ENCODE data around the gene PDS5B.

The PDS5B gene

GRCh38 chr13:32650705-32651311 is 64.6 kb downstream of the PDS5B start:
- no peaks in the 10 kb centered on the region for H3K27me3 Mint-ChIP-seq

GRCh38 chr13:32657309-32657708 is 71.1 kb downstream of the PDS5B start:
- Mint-ChIP-seq H3K27ac (no peak overlapping the region), H3K36me3 (peaks cover 36% of the 10 kb centered on the region), H3K27me3 (no peaks in the 10 kb centered on the region), H3K4me3 (no peak overlapping the region), H3K4me1 (ENCODE audit: low read depth) (peaks cover 19% of the 10 kb centered on the region), H3K9me3 (ENCODE audit: low read depth) (no peaks in the 10 kb centered on the region)

More at GRCh38 chr13:32650705-32651311, 64.6 kb downstream of the PDS5B start:
- Mint-ChIP-seq H3K9me3 (ENCODE audit: low read depth) (no peaks in the 10 kb centered on the region), H3K4me3 (no peak overlapping the region), H3K4me1 (ENCODE audit: low read depth) (peaks cover 44% of the 10 kb centered on the region), H3K27ac (peak overlapping the region; percentile 54), H3K36me3 (peaks cover 16% of the 10 kb centered on the region)

GRCh38 chr13:32659736-32660135 is 73.5 kb downstream of the PDS5B start:
- no peak overlapping the region for H3K4me3 Mint-ChIP-seq
- no peaks in the 10 kb centered on the region for H3K9me3 Mint-ChIP-seq (ENCODE audit: low read depth)
- H3K4me1 Mint-ChIP-seq (ENCODE audit: low read depth) = peaks cover 16% of the 10 kb centered on the region
- H3K27me3 Mint-ChIP-seq = no peaks in the 10 kb centered on the region
- no peak overlapping the region for H3K27ac Mint-ChIP-seq
- peaks cover 27% of the 10 kb centered on the region for H3K36me3 Mint-ChIP-seq

GRCh38 chr13:32660227-32660626 is 74.0 kb downstream of the PDS5B start:
- no peak overlapping the region for H3K27ac Mint-ChIP-seq
- H3K4me1 Mint-ChIP-seq (ENCODE audit: low read depth) = peaks cover 12% of the 10 kb centered on the region
- no peak overlapping the region for H3K4me3 Mint-ChIP-seq
- no peaks in the 10 kb centered on the region for H3K27me3 Mint-ChIP-seq
- peaks cover 25% of the 10 kb centered on the region for H3K36me3 Mint-ChIP-seq
- no peaks in the 10 kb centered on the region for H3K9me3 Mint-ChIP-seq (ENCODE audit: low read depth)

- Mint-ChIP-seq H3K27me3 (no peaks in the 10 kb centered on the region), H3K36me3 (peaks cover 19% of the 10 kb centered on the region), H3K9me3 (ENCODE audit: low read depth) (no peaks in the 10 kb centered on the region), H3K4me3 (no peak overlapping the region), H3K4me1 (ENCODE audit: low read depth) (peaks cover 14% of the 10 kb centered on the region), H3K27ac (no peak overlapping the region)
Observed at GRCh38 chr13:32661685-32662084, 75.4 kb downstream of the PDS5B start.

- peaks cover 9% of the 10 kb centered on the region for H3K4me1 Mint-ChIP-seq (ENCODE audit: low read depth)
- peaks cover 12% of the 10 kb centered on the region for H3K36me3 Mint-ChIP-seq
- H3K27ac Mint-ChIP-seq = no peak overlapping the region
Observed at GRCh38 chr13:32663660-32664059, 77.4 kb downstream of the PDS5B start.

GRCh38 chr13:32666990-32667571 is 80.8 kb downstream of the PDS5B start:
- no peaks in the 10 kb centered on the region for H3K27me3 Mint-ChIP-seq
- H3K4me1 Mint-ChIP-seq (ENCODE audit: low read depth) = peaks cover 11% of the 10 kb centered on the region
- H3K4me3 Mint-ChIP-seq = no peak overlapping the region
- H3K27ac Mint-ChIP-seq = no peak overlapping the region
- peaks cover 12% of the 10 kb centered on the region for H3K36me3 Mint-ChIP-seq
- H3K9me3 Mint-ChIP-seq (ENCODE audit: low read depth) = no peaks in the 10 kb centered on the region

More at GRCh38 chr13:32663660-32664059, 77.4 kb downstream of the PDS5B start:
- H3K9me3 Mint-ChIP-seq (ENCODE audit: low read depth) = no peaks in the 10 kb centered on the region
- no peaks in the 10 kb centered on the region for H3K27me3 Mint-ChIP-seq
- no peak overlapping the region for H3K4me3 Mint-ChIP-seq

GRCh38 chr13:32669030-32669646 is 82.9 kb downstream of the PDS5B start:
- H3K36me3 Mint-ChIP-seq = peaks cover 17% of the 10 kb centered on the region
- no peaks in the 10 kb centered on the region for H3K27me3 Mint-ChIP-seq
- H3K27ac Mint-ChIP-seq = no peak overlapping the region
- H3K4me1 Mint-ChIP-seq (ENCODE audit: low read depth) = peaks cover 11% of the 10 kb centered on the region
- no peaks in the 10 kb centered on the region for H3K9me3 Mint-ChIP-seq (ENCODE audit: low read depth)
- no peak overlapping the region for H3K4me3 Mint-ChIP-seq

- no peaks in the 10 kb centered on the region for H3K4me1 Mint-ChIP-seq (ENCODE audit: low read depth)
- H3K27ac Mint-ChIP-seq = no peak overlapping the region
- H3K9me3 Mint-ChIP-seq (ENCODE audit: low read depth) = no peaks in the 10 kb centered on the region
- H3K27me3 Mint-ChIP-seq = no peaks in the 10 kb centered on the region
- no peak overlapping the region for H3K4me3 Mint-ChIP-seq
- peaks cover 29% of the 10 kb centered on the region for H3K36me3 Mint-ChIP-seq
Observed at GRCh38 chr13:32674503-32674902, 88.3 kb downstream of the PDS5B start.

GRCh38 chr13:32676242-32676641 is 90.0 kb downstream of the PDS5B start:
- peaks cover 29% of the 10 kb centered on the region for H3K36me3 Mint-ChIP-seq
- no peak overlapping the region for H3K4me3 Mint-ChIP-seq
- no peaks in the 10 kb centered on the region for H3K4me1 Mint-ChIP-seq (ENCODE audit: low read depth)
- no peaks in the 10 kb centered on the region for H3K27me3 Mint-ChIP-seq
- H3K9me3 Mint-ChIP-seq (ENCODE audit: low read depth) = no peaks in the 10 kb centered on the region
- H3K27ac Mint-ChIP-seq = no peak overlapping the region

GRCh38 chr13:32682130-32682529 is 95.9 kb downstream of the PDS5B start:
- Mint-ChIP-seq H3K4me1 (ENCODE audit: low read depth) (peaks cover 4% of the 10 kb centered on the region), H3K27me3 (no peaks in the 10 kb centered on the region), H3K27ac (peak overlapping the region; percentile 6), H3K36me3 (peaks cover 21% of the 10 kb centered on the region), H3K9me3 (ENCODE audit: low read depth) (no peaks in the 10 kb centered on the region), H3K4me3 (no peak overlapping the region)

- Mint-ChIP-seq H3K4me3 (no peak overlapping the region), H3K9me3 (ENCODE audit: low read depth) (no peaks in the 10 kb centered on the region), H3K4me1 (ENCODE audit: low read depth) (peaks cover 4% of the 10 kb centered on the region), H3K27me3 (no peaks in the 10 kb centered on the region), H3K27ac (no peak overlapping the region), H3K36me3 (peaks cover 21% of the 10 kb centered on the region)
Observed at GRCh38 chr13:32682740-32683139, 96.5 kb downstream of the PDS5B start.

- H3K4me1 Mint-ChIP-seq (ENCODE audit: low read depth) = peaks cover 2% of the 10 kb centered on the region
- peaks cover 13% of the 10 kb centered on the region for H3K36me3 Mint-ChIP-seq
- no peaks in the 10 kb centered on the region for H3K9me3 Mint-ChIP-seq (ENCODE audit: low read depth)
- H3K27ac Mint-ChIP-seq = no peak overlapping the region
- no peaks in the 10 kb centered on the region for H3K27me3 Mint-ChIP-seq
- H3K4me3 Mint-ChIP-seq = no peak overlapping the region
Observed at GRCh38 chr13:32687275-32687674, 101.0 kb downstream of the PDS5B start.

GRCh38 chr13:32695602-32696250 is 109.5 kb downstream of the PDS5B start:
- no peaks in the 10 kb centered on the region for H3K4me1 Mint-ChIP-seq (ENCODE audit: low read depth)
- H3K4me3 Mint-ChIP-seq = no peak overlapping the region
- no peak overlapping the region for H3K27ac Mint-ChIP-seq

GRCh38 chr13:32707471-32707870 is 121.2 kb downstream of the PDS5B start:
- H3K36me3 Mint-ChIP-seq = peaks cover 38% of the 10 kb centered on the region
- peaks cover 2% of the 10 kb centered on the region for H3K9me3 Mint-ChIP-seq (ENCODE audit: low read depth)
- H3K4me1 Mint-ChIP-seq (ENCODE audit: low read depth) = peaks cover 8% of the 10 kb centered on the region
- H3K27me3 Mint-ChIP-seq = no peaks in the 10 kb centered on the region
- no peak overlapping the region for H3K27ac Mint-ChIP-seq
- H3K4me3 Mint-ChIP-seq = no peak overlapping the region

More at GRCh38 chr13:32695602-32696250, 109.5 kb downstream of the PDS5B start:
- H3K9me3 Mint-ChIP-seq (ENCODE audit: low read depth) = no peaks in the 10 kb centered on the region
- peaks cover 14% of the 10 kb centered on the region for H3K36me3 Mint-ChIP-seq
- H3K27me3 Mint-ChIP-seq = no peaks in the 10 kb centered on the region
